GM23338 (cell line): ENCODE data around the gene DPM1. TPM values are rescaled to one million over a fixed set of nuclear protein-coding genes. Genes with fewer than 3 reads are reported as not detected.

Experiments
- ATAC-seq: fragments of 200-7000 bp; cut with Tn5 transposase; 3 replicates; pipeline ENCODE4 v1.9.1; 2020
- DNase-seq: peaks from one replicate; pipeline ENCODE4 v3.0.0-alpha.2; 2015; ENCODE audit warnings: low spot score
- H2AFZ ChIP-seq: fragments of 200-600 bp; sonication (generic); 2 replicates; pipeline ENCODE4 v1.8.0; 2016; ENCODE audit warnings: antibody characterized with exemption, mild to moderate bottlenecking, moderate library complexity
- H3F3A ChIP-seq: fragments of 200-600 bp; sonication (generic); replicated peaks from 2 replicates; pipeline ENCODE4 v1.8.0; 2017; ENCODE audit warnings: antibody characterized with exemption, mixed run types, low read depth
- H3K27ac ChIP-seq: fragments of 200-600 bp; sonication (generic); 2 replicates; pipeline ENCODE4 v1.6.1; 2016; ENCODE audit warnings: low read depth
- H3K27me3 ChIP-seq: fragments of 200-600 bp; sonication (generic); 2 replicates; pipeline ENCODE4 v1.8.0; 2016; ENCODE audit warnings: mild to moderate bottlenecking, mixed run types, moderate library complexity; ENCODE audit not compliant: insufficient read depth
- H3K36me3 ChIP-seq: fragments of 200-600 bp; sonication (generic); 2 replicates; pipeline ENCODE4 v1.8.0; 2016; ENCODE audit warnings: mild to moderate bottlenecking; ENCODE audit not compliant: insufficient read depth
- H3K4me1 ChIP-seq: fragments of 200-600 bp; sonication (generic); 2 replicates; pipeline ENCODE4 v1.8.0; 2016; ENCODE audit warnings: mild to moderate bottlenecking, moderate library complexity; ENCODE audit not compliant: insufficient read depth
- H3K4me2 ChIP-seq: fragments of 200-600 bp; sonication (generic); 2 replicates; pipeline ENCODE4 v1.7.1; 2017; ENCODE audit warnings: mixed run types
- H3K4me3 ChIP-seq: fragments of 200-600 bp; sonication (generic); 2 replicates; pipeline ENCODE4 v1.6.1; 2016; ENCODE audit warnings: mixed run types
- H3K79me2 ChIP-seq: fragments of 200-600 bp; sonication (generic); replicated peaks from 2 replicates; pipeline ENCODE4 v1.8.0; 2017; ENCODE audit warnings: mild to moderate bottlenecking; ENCODE audit not compliant: insufficient read depth
- H3K9me2 ChIP-seq: fragments of 200-600 bp; sonication (generic); 2 replicates; pipeline ENCODE4 v1.8.0; 2017; ENCODE audit not compliant: insufficient read depth
- H4K20me1 ChIP-seq: fragments of 200-600 bp; sonication (generic); replicated peaks from 2 replicates; pipeline ENCODE4 v1.8.0; 2017; ENCODE audit warnings: mild to moderate bottlenecking; ENCODE audit not compliant: insufficient read depth
- H3K27ac Mint-ChIP-seq: 2 replicates; pipeline ENCODE4 v1.8.0; 2020; ENCODE audit warnings: inconsistent platforms, mild to moderate bottlenecking, moderate library complexity, mixed read lengths
- H3K27me3 Mint-ChIP-seq: 3 replicates; pipeline ENCODE4 v1.8.0; 2022; ENCODE audit warnings: low read depth, mild to moderate bottlenecking, moderate library complexity, mixed read lengths, inconsistent platforms; ENCODE audit not compliant: insufficient read depth, poor library complexity
- H3K36me3 Mint-ChIP-seq: 3 replicates; pipeline ENCODE4 v1.8.0; 2021; ENCODE audit warnings: low read depth, mild to moderate bottlenecking, inconsistent platforms, moderate library complexity, mixed read lengths
- H3K4me1 Mint-ChIP-seq: 3 replicates; pipeline ENCODE4 v1.8.0; 2020; ENCODE audit warnings: mild to moderate bottlenecking, inconsistent platforms, mixed read lengths
- H3K4me3 Mint-ChIP-seq: 3 replicates; pipeline ENCODE4 v1.8.0; 2021; ENCODE audit warnings: moderate library complexity, mild to moderate bottlenecking, inconsistent platforms, mixed read lengths
- H3K9me3 Mint-ChIP-seq: 3 replicates; pipeline ENCODE4 v1.8.0; 2020; ENCODE audit warnings: moderate library complexity, mild to moderate bottlenecking, inconsistent platforms, mixed read lengths
- CREB1 ChIP-seq: fragments of 250-450 bp; sonication (Bioruptor Pico); IDR thresholded peaks from 2 replicates; pipeline ENCODE4 v1.5.0; 2020; ENCODE audit warnings: low read depth, mild to moderate bottlenecking, moderate library complexity
- CTCF ChIP-seq, 2 experiments: fragments of 200-600 bp in 1 of 2; sonication (generic) in 1 of 2; conservative IDR thresholded peaks; 2 replicates each; pipeline versions ENCODE4 v1.5.1 to v1.6.1; 2016 to 2017; ENCODE audit warnings: antibody characterized with exemption in 2 of 2, low read depth in 2 of 2, mild to moderate bottlenecking in 2 of 2, moderate library complexity in 1 of 2
- JUNB ChIP-seq: IDR thresholded peaks from one replicate; pipeline ENCODE4 v1.6.1; 2016; ENCODE audit warnings: antibody characterized with exemption; ENCODE audit not compliant: unreplicated experiment
- ZNF462 ChIP-seq: fragments of 250-450 bp; sonication (Bioruptor Pico); IDR thresholded peaks from 2 replicates; pipeline ENCODE4 v1.5.0; 2020; ENCODE audit warnings: mild to moderate bottlenecking, moderate library complexity
- polyA plus RNA-seq: library from polyadenylated mRNA; unstranded; fragments of >200 nt; fragmentation: Nextera tagmentation; extraction: Ambion mirVana; gene quantifications from 2 replicates; pipeline ENCODE4 v1.2.1, GENCODE V29; 2016
- total RNA-seq: library from RNA; depleted of rRNA; stranded (reverse); fragments of >200 nt; shearing (Covaris generic); gene quantifications from 2 replicates; pipeline ENCODE4 v1.2.3, GENCODE V29; 2014

The DPM1 gene
- total and polyA plus RNA-seq, 2 experiments from 2014 or later = 71.7 to 130 TPM

- H2AFZ ChIP-seq = 0 out of 2 replicates have a peak overlapping the region, but pooled peaks have one; percentile 14
- H3F3A ChIP-seq = 0 out of 2 replicates have a peak, but pooled peaks cover 3% of the 10 kb centered on the region
- DNase-seq = peak; percentile 95
- Mint-ChIP-seq H3K27me3 (peaks cover 23% of the 10 kb centered on the region), H3K9me3 (peaks cover 6% of the 10 kb centered on the region; the same call in 2 of the 3 replicates), H3K4me1 (peaks cover 31% of the 10 kb centered on the region), H3K27ac (peak overlapping the region; percentile 97), H3K4me3 (peak overlapping the region; percentile 52), H3K36me3 (no peaks in the 10 kb centered on the region)
- H3K36me3 ChIP-seq = no peaks in the 10 kb centered on the region
- no peaks in the 10 kb centered on the region for H3K9me2 ChIP-seq
- H3K4me2 ChIP-seq = peak overlapping the region; percentile 55
- no peaks in the 10 kb centered on the region for H3K27me3 ChIP-seq
- no peaks in the 10 kb centered on the region for H3K79me2 ChIP-seq
- ATAC-seq = peak; percentile 93
- peak overlapping the region; percentile 86 for H3K27ac ChIP-seq
- H4K20me1 ChIP-seq = no peaks in the 10 kb centered on the region
- no peak overlapping the region; the same call in 1 of the 2 replicates for H3K4me3 ChIP-seq
- peaks cover 12% of the 10 kb centered on the region; the same call in 1 of the 2 replicates for H3K4me1 ChIP-seq
- TF ChIP-seq JUNB = no peak
- TF ChIP-seq CTCF (conservative IDR thresholded peaks at IDR 0.05; ENCODE audit: low read depth in 2 of 2) = peak; percentile 87 to 93
- peak; percentile 81 for TF ChIP-seq CREB1 (CRISPR knock-in tag)
- TF ChIP-seq ZNF462 = no peak
Measured at GRCh38 chr20:50992733-50993457, 34.6 kb upstream of the DPM1 start.
